ENCODE measurements around the gene LNX1. TPM values are rescaled to one million over a fixed set of nuclear protein-coding genes. Genes with fewer than 3 reads are reported as not detected.

LNX1 gene
- polyA plus RNA-seq, 3 donors, result 0.09 to 0.13 TPM; not detected in 1

GRCh38 chr4:53575552-53575951 lies 15.7 kb downstream of the LNX1 start:
- Histone ChIP-seq H3K79me2 (ENCODE audit: insufficient read depth, low read length) (no peaks in the 10 kb centered on the region), H2AFZ (ENCODE audit: insufficient read depth, low read depth, low read length, poor library complexity, severe bottlenecking) (no peak overlapping the region), H3K27me3 (ENCODE audit: control insufficient read depth in 2 of 2, insufficient read depth in 2 of 2, low read length in 2 of 2) (no peaks in the 10 kb centered on the region), H3K4me1 (ENCODE audit: control insufficient read depth in 1 of 2, insufficient read depth in 2 of 2, low read length in 2 of 2) (no peaks in the 10 kb centered on the region), H4K20me1 (ENCODE audit: insufficient read depth, low read length) (no peaks in the 10 kb centered on the region), H3K27ac (ENCODE audit: low read depth in 1 of 2, low read length in 2 of 2) (no peak overlapping the region), H3K4me2 (replicated peaks; ENCODE audit: extremely low read depth, low read length, poor library complexity, severe bottlenecking) (no peak overlapping the region), H3K9ac (ENCODE audit: insufficient read depth, low read length, poor library complexity, severe bottlenecking) (no peak overlapping the region), H3K9me3 (replicated peaks in 1 of 2; ENCODE audit: control insufficient read depth in 1 of 2, insufficient read depth in 1 of 2, low read length in 2 of 2) (no peaks in the 10 kb centered on the region), H3K36me3 (replicated peaks in 1 of 2; ENCODE audit: control insufficient read depth in 1 of 2, insufficient read depth in 2 of 2, low read length in 2 of 2) (no peaks in the 10 kb centered on the region), H3K4me3 (replicated peaks in 1 of 3; ENCODE audit: low read depth in 2 of 3, low read length in 3 of 3) (no peak overlapping the region)
- peaks cover 0 to 1% (median 0%) of the 10 kb centered on the region in 7 donors for H3K9me3 Mint-ChIP-seq
- no peak overlapping the region for H3K4me3 Mint-ChIP-seq
- no peak overlapping the region for H3K27ac Mint-ChIP-seq
- intact Hi-C loops (cut with micrococcal nuclease), result no loop called here
- WGBS (ENCODE audit: insufficient coverage), result 56% methylated on average over 2 of the region's 4 CpGs
- H3K36me3 Mint-ChIP-seq, result no peaks in the 10 kb centered on the region
- no peak for DNase-seq
- peaks cover 0 to 2% (median 1%) of the 10 kb centered on the region in 3 donors for H3K27me3 Mint-ChIP-seq (ENCODE audit: low read depth in 3 of 3)
- no peaks in the 10 kb centered on the region for H3K4me1 Mint-ChIP-seq
- no peak for TF ChIP-seq CTCF (IDR thresholded peaks at IDR 0.05)

- H3K27me3 ChIP-seq (ENCODE audit: control insufficient read depth in 2 of 2, insufficient read depth in 2 of 2, low read length in 2 of 2), result no peaks in the 10 kb centered on the region
- no peaks in the 10 kb centered on the region for H3K9me3 ChIP-seq (replicated peaks in 1 of 2; ENCODE audit: control insufficient read depth in 1 of 2, insufficient read depth in 1 of 2, low read length in 2 of 2)
- no peak overlapping the region for H3K27ac Mint-ChIP-seq
- no peaks in the 10 kb centered on the region for H3K4me1 Mint-ChIP-seq
- no peak for DNase-seq
- no peaks in the 10 kb centered on the region for H3K4me1 ChIP-seq (ENCODE audit: control insufficient read depth in 1 of 2, insufficient read depth in 2 of 2, low read length in 2 of 2)
- TF ChIP-seq CTCF (IDR thresholded peaks at IDR 0.05), result no peak
- no peak overlapping the region for H2AFZ ChIP-seq (ENCODE audit: insufficient read depth, low read depth, low read length, poor library complexity, severe bottlenecking)
- no peak overlapping the region for H3K9ac ChIP-seq (ENCODE audit: insufficient read depth, low read length, poor library complexity, severe bottlenecking)
- H3K4me3 ChIP-seq (replicated peaks in 1 of 3; ENCODE audit: low read depth in 2 of 3, low read length in 3 of 3), result no peak overlapping the region
- H3K79me2 ChIP-seq (ENCODE audit: insufficient read depth, low read length), result no peaks in the 10 kb centered on the region
- H3K27me3 Mint-ChIP-seq (ENCODE audit: low read depth in 3 of 3), result peaks cover 0 to 2% (median 1%) of the 10 kb centered on the region in 3 donors
- no peaks in the 10 kb centered on the region for H4K20me1 ChIP-seq (ENCODE audit: insufficient read depth, low read length)
- H3K27ac ChIP-seq (ENCODE audit: low read depth in 1 of 2, low read length in 2 of 2), result no peak overlapping the region
- H3K9me3 Mint-ChIP-seq, result peaks cover 0 to 1% (median 0%) of the 10 kb centered on the region in 7 donors
- no peak overlapping the region for H3K4me2 ChIP-seq (replicated peaks; ENCODE audit: extremely low read depth, low read length, poor library complexity, severe bottlenecking)
- no CpG with 5 or more reads among the region's 1 CpG for WGBS (ENCODE audit: insufficient coverage)
- no peak overlapping the region for H3K4me3 Mint-ChIP-seq
- no peaks in the 10 kb centered on the region for H3K36me3 Mint-ChIP-seq
- intact Hi-C loops (cut with micrococcal nuclease), result no loop called here
- H3K36me3 ChIP-seq (replicated peaks in 1 of 2; ENCODE audit: control insufficient read depth in 1 of 2, insufficient read depth in 2 of 2, low read length in 2 of 2), result no peaks in the 10 kb centered on the region
Observed at GRCh38 chr4:53574528-53574927, 16.8 kb downstream of the LNX1 start.

Measured in CD14-positive monocyte (primary cell).